HL-60 (cell line): ENCODE data around the gene BIN1.

ENCODE experiments used
- DNase-seq, 2 experiments: peaks; one replicate each; pipeline ENCODE4 v3.0.0-alpha.2; 2010 to 2020; ENCODE audit warnings: low read depth in 1 of 2, low spot score in 1 of 2
- H3K27ac ChIP-seq: fragments of 250-450 bp; sonication (Bioruptor Pico); replicated peaks from 2 replicates; pipeline ENCODE4 v1.5.1; 2020; ENCODE audit warnings: mild to moderate bottlenecking, moderate library complexity
- H3K27me3 ChIP-seq: fragments of 250-450 bp; sonication (Bioruptor Pico); 2 replicates; pipeline ENCODE4 v1.5.1; 2021; ENCODE audit warnings: mild to moderate bottlenecking, moderate library complexity; ENCODE audit not compliant: insufficient read depth, poor library complexity, severe bottlenecking
- H3K4me3 ChIP-seq: replicated peaks from 2 replicates; pipeline ENCODE4 v1.5.1; 2011; ENCODE audit warnings: mild to moderate bottlenecking, control low read depth, low read length; ENCODE audit not compliant: insufficient read depth
- GABPA ChIP-seq: IDR thresholded peaks from 2 replicates; pipeline ENCODE4 v1.6.1; 2012; ENCODE audit warnings: low read depth
- POLR2AphosphoS5 ChIP-seq: IDR thresholded peaks from 2 replicates; pipeline ENCODE4 v1.6.1; 2012; ENCODE audit warnings: low read depth
- SPI1 ChIP-seq: IDR thresholded peaks from 2 replicates; pipeline ENCODE4 v1.6.1; 2012; ENCODE audit warnings: low read depth, mild to moderate bottlenecking, borderline replicate concordance
- TF ChIP-seq, protein P1 (sequence below): IDR thresholded peaks from 2 replicates; pipeline ENCODE4 v1.6.1; 2012; ENCODE audit warnings: low read depth; ENCODE audit not compliant: insufficient replicate concordance
- TF ChIP-seq, protein P2 (sequence below): IDR thresholded peaks from one replicate; pipeline ENCODE4 v1.5.1; 2011; ENCODE audit warnings: low read length, control low read depth, inconsistent platforms; ENCODE audit not compliant: insufficient read depth

The BIN1 gene

GRCh38 chr2:127054996-127055785, 51.8 kb downstream of the BIN1 start:
- Histone ChIP-seq H3K27me3 (no peaks in the 10 kb centered on the region), H3K27ac (no peak overlapping the region), H3K4me3 (no peak overlapping the region)
- TF ChIP-seq, protein P1, sequence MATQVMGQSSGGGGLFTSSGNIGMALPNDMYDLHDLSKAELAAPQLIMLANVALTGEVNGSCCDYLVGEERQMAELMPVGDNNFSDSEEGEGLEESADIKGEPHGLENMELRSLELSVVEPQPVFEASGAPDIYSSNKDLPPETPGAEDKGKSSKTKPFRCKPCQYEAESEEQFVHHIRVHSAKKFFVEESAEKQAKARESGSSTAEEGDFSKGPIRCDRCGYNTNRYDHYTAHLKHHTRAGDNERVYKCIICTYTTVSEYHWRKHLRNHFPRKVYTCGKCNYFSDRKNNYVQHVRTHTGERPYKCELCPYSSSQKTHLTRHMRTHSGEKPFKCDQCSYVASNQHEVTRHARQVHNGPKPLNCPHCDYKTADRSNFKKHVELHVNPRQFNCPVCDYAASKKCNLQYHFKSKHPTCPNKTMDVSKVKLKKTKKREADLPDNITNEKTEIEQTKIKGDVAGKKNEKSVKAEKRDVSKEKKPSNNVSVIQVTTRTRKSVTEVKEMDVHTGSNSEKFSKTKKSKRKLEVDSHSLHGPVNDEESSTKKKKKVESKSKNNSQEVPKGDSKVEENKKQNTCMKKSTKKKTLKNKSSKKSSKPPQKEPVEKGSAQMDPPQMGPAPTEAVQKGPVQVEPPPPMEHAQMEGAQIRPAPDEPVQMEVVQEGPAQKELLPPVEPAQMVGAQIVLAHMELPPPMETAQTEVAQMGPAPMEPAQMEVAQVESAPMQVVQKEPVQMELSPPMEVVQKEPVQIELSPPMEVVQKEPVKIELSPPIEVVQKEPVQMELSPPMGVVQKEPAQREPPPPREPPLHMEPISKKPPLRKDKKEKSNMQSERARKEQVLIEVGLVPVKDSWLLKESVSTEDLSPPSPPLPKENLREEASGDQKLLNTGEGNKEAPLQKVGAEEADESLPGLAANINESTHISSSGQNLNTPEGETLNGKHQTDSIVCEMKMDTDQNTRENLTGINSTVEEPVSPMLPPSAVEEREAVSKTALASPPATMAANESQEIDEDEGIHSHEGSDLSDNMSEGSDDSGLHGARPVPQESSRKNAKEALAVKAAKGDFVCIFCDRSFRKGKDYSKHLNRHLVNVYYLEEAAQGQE, result no peak
- TF ChIP-seq SPI1, result no peak
- no peak for TF ChIP-seq GABPA
- no peak for TF ChIP-seq POLR2AphosphoS5
- TF ChIP-seq, protein P2, sequence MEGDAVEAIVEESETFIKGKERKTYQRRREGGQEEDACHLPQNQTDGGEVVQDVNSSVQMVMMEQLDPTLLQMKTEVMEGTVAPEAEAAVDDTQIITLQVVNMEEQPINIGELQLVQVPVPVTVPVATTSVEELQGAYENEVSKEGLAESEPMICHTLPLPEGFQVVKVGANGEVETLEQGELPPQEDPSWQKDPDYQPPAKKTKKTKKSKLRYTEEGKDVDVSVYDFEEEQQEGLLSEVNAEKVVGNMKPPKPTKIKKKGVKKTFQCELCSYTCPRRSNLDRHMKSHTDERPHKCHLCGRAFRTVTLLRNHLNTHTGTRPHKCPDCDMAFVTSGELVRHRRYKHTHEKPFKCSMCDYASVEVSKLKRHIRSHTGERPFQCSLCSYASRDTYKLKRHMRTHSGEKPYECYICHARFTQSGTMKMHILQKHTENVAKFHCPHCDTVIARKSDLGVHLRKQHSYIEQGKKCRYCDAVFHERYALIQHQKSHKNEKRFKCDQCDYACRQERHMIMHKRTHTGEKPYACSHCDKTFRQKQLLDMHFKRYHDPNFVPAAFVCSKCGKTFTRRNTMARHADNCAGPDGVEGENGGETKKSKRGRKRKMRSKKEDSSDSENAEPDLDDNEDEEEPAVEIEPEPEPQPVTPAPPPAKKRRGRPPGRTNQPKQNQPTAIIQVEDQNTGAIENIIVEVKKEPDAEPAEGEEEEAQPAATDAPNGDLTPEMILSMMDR, result no peak
- no peak for DNase-seq

- TF ChIP-seq, protein P1, result no peak
- no peak for TF ChIP-seq GABPA
- TF ChIP-seq, protein P2, result no peak
- TF ChIP-seq SPI1, result no peak
- no peak for TF ChIP-seq POLR2AphosphoS5
- Histone ChIP-seq H3K27ac (no peak overlapping the region), H3K27me3 (no peaks in the 10 kb centered on the region), H3K4me3 (no peak overlapping the region)
- DNase-seq, result no peak
These were observed 52.4 kb downstream of the BIN1 start for GRCh38 chr2:127054604-127054930.

GRCh38 chr2:127053731-127054603, 53.0 kb downstream of the BIN1 start:
- Histone ChIP-seq H3K27me3 (no peaks in the 10 kb centered on the region), H3K27ac (no peak overlapping the region), H3K4me3 (no peak overlapping the region)
- TF ChIP-seq SPI1, result no peak
- DNase-seq, result no peak

DNA sequence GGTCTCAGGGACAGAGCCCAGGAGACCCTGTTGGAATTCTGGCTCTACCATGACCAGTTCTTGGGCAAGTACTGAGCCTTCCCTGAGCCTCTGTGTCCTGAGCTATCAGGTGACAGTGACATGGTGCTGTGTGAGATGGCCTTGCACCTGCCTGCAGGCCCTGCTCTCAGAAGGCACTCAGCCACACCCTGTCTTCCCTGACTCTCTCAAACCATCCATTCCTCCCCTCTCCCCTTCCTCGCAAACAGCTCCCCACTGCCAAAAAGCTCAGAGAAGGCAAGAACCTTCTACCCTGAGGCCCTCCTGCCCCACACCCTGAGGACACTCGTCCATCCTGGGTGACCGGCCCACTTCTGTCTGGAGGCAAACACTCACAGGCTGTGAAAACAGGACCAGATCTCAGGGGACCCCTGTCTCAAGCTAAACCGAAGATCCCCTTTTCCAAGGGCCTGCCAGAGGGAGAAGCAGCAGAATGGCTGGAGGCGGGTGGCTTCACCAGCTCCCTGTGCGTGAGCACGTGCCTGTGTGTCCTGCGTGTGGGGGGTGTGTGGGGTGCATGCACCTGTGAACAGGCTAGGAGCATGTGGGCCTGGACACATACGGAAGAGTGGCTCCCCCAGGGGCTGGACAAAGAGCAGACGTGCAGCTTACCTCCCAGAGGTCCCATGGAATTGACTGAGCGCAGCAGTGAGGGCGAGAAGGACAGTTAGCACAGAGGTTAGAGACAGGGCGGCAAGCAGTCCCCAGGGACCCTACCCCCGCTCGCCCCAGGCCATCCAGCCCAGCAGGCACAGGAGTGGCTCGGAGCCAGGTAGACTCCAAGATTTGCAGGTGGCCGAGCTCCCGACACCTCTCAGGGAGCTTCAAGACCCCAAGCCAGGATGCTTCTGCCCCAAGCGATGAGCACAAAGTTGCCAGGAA, 53.9 kb downstream of the BIN1 start:
- Histone ChIP-seq H3K4me3 (no peak overlapping the region), H3K27me3 (no peaks in the 10 kb centered on the region), H3K27ac (no peak overlapping the region)
- no peak for DNase-seq
- no peak for TF ChIP-seq POLR2AphosphoS5
- no peak for TF ChIP-seq GABPA
- TF ChIP-seq SPI1, result no peak
- TF ChIP-seq, protein P1, result no peak
- TF ChIP-seq, protein P2, result no peak
